Amniotic epithelial cell (primary cell): ENCODE results near the gene CDHR5.
"Not testable (repeated sequence)": the region's sequence is repeated elsewhere in the genome, so short reads cannot be mapped to it uniquely, and the experiment has no call there.

Experiments used
- DNase-seq: peaks from one replicate; pipeline ENCODE4 v3.0.0-alpha.2; 2010; ENCODE audit warnings: low read depth

The CDHR5 gene

GRCh38 chr11:624705-625635 is at the start of gene CDHR5:
Gene CDHR5, minus strand, starts transcription at chr11:624955. Its CDS starts 53 bp downstream, at chr11:624902.
- no peak for DNase-seq

GRCh38 chr11:674406-674805 is 49.7 kb upstream of the CDHR5 start:
- no peak for DNase-seq

GRCh38 chr11:673866-674265 is 49.1 kb upstream of the CDHR5 start:
- DNase-seq: no peak

- peak; percentile 82 for DNase-seq
Measured at GRCh38 chr11:665704-666281, 41.0 kb upstream of the CDHR5 start.

GRCh38 chr11:665062-665703 is 40.4 kb upstream of the CDHR5 start:
- peak; percentile 22 for DNase-seq

- DNase-seq: peak; percentile 50
Measured at GRCh38 chr11:662689-663274, 38.0 kb upstream of the CDHR5 start.

GRCh38 chr11:660681-661444 is 36.1 kb upstream of the CDHR5 start:
- DNase-seq: no peak

GRCh38 chr11:660281-660680 is 35.5 kb upstream of the CDHR5 start:
- no peak for DNase-seq

GRCh38 chr11:659532-660085 is 34.9 kb upstream of the CDHR5 start:
- no peak for DNase-seq

GRCh38 chr11:657691-658126 is 33.0 kb upstream of the CDHR5 start:
- DNase-seq: no peak

GRCh38 chr11:656866-657265 is 32.1 kb upstream of the CDHR5 start:
- DNase-seq: no peak

- DNase-seq: no peak
Measured at GRCh38 chr11:656426-656825, 31.7 kb upstream of the CDHR5 start.

- no peak for DNase-seq
Measured at GRCh38 chr11:655036-655726, 30.4 kb upstream of the CDHR5 start.

GRCh38 chr11:654444-654843 is 29.7 kb upstream of the CDHR5 start:
- DNase-seq: not testable (repeated sequence)

GRCh38 chr11:653837-654236 is 29.1 kb upstream of the CDHR5 start:
- no peak for DNase-seq

- not testable (repeated sequence) for DNase-seq
Measured at GRCh38 chr11:653136-653535, 28.4 kb upstream of the CDHR5 start.

GRCh38 chr11:650482-650881 is 25.7 kb upstream of the CDHR5 start:
- DNase-seq: no peak

GRCh38 chr11:647672-648158 is 23.0 kb upstream of the CDHR5 start:
- DNase-seq: not testable (repeated sequence)

- DNase-seq: no peak
Measured at GRCh38 chr11:646214-646613, 21.5 kb upstream of the CDHR5 start.

GRCh38 chr11:645536-645935 is 20.8 kb upstream of the CDHR5 start:
- no peak for DNase-seq
